ENCODE data around the gene NPNT. TPM values are rescaled to one million over a fixed set of nuclear protein-coding genes. Genes with fewer than 3 reads are reported as not detected.

NPNT gene
- polyA plus RNA-seq, 1 of the 3 experiments (the other 2 are of a cell fraction): not detected

- no peaks in the 10 kb centered on the region for H3F3A ChIP-seq (replicated peaks; ENCODE audit: insufficient read depth)
- ChIA-PET POLR2A (no interaction called here), CTCF (no interaction called here)
- no peaks in the 10 kb centered on the region for H4K20me1 ChIP-seq (ENCODE audit: insufficient read depth)
- no peak overlapping the region for H2AFZ ChIP-seq (ENCODE audit: low read depth)
- no peak overlapping the region for H3K27ac ChIP-seq (ENCODE audit: low read depth in 2 of 2, low read length in 1 of 2)
- H3K9me2 ChIP-seq: no peaks in the 10 kb centered on the region
- DNase-seq: no peak
- H3K4me3 ChIP-seq (ENCODE audit: low read depth in 2 of 2, low read length in 1 of 2): no peak overlapping the region
- H3K9ac ChIP-seq: no peak overlapping the region
- no peaks in the 10 kb centered on the region; a peak in 1 of 4 replicates for H3K4me1 ChIP-seq (ENCODE audit: control insufficient read depth in 1 of 2, insufficient read depth in 2 of 2, low read depth in 1 of 2, low read length in 1 of 2)
- no peak for TF ChIP-seq FOSL2 (IDR thresholded peaks at IDR 0.05; ENCODE audit: borderline replicate concordance, low read depth)
- no peak for TF ChIP-seq USF1 (IDR thresholded peaks at IDR 0.05; ENCODE audit: borderline replicate concordance, low read depth)
- TF ChIP-seq TEAD4 (IDR thresholded peaks at IDR 0.05; ENCODE audit: borderline replicate concordance, insufficient read depth): no peak
- TF ChIP-seq TCF12 (IDR thresholded peaks at IDR 0.05): no peak
- TF ChIP-seq RFX5 (IDR thresholded peaks at IDR 0.05; ENCODE audit: low read length): no peak
- no peak for TF ChIP-seq RAD21 (IDR thresholded peaks at IDR 0.05; ENCODE audit: low read length)
- TF ChIP-seq MAX (IDR thresholded peaks at IDR 0.05; ENCODE audit: low read depth): no peak
- H3K36me3 ChIP-seq (replicated peaks in 1 of 2; ENCODE audit: control insufficient read depth in 1 of 2, insufficient read depth in 2 of 2, low read length in 1 of 2): no peaks in the 10 kb centered on the region
- no peaks in the 10 kb centered on the region for H3K9me3 ChIP-seq
- H3K27me3 ChIP-seq (ENCODE audit: insufficient read depth): no peaks in the 10 kb centered on the region
- H3K79me2 ChIP-seq (ENCODE audit: insufficient read depth): no peaks in the 10 kb centered on the region
- no peak overlapping the region for H3K4me2 ChIP-seq
Observed at GRCh38 chr4:105911426-105911825, 16.2 kb downstream of the NPNT start.

GRCh38 chr4:105912633-105913032, 17.4 kb downstream of the NPNT start:
- TF ChIP-seq NRF1 (IDR thresholded peaks at IDR 0.05; ENCODE audit: low read depth, low read length) (no peak), PBX3 (IDR thresholded peaks at IDR 0.05) (no peak), POLR2AphosphoS5 (IDR thresholded peaks at IDR 0.05; ENCODE audit: low read depth, low read length) (no peak), SMC3 (IDR thresholded peaks at IDR 0.05; ENCODE audit: low read depth, low read length) (no peak), ZBTB33 (IDR thresholded peaks at IDR 0.05; ENCODE audit: borderline replicate concordance, low read depth) (no peak), RAD21 (IDR thresholded peaks at IDR 0.05; ENCODE audit: low read length) (no peak), CTCF (IDR thresholded peaks at IDR 0.05) (no peak), EP300 (IDR thresholded peaks at IDR 0.05; ENCODE audit: borderline replicate concordance in 1 of 2, low read depth in 1 of 2, low read length in 1 of 2) (no peak), FOXM1 (IDR thresholded peaks at IDR 0.05; ENCODE audit: low read depth) (no peak), IRF3 (IDR thresholded peaks at IDR 0.05; ENCODE audit: low read depth, low read length) (no peak), USF1 (IDR thresholded peaks at IDR 0.05; ENCODE audit: borderline replicate concordance, low read depth) (no peak), CHD2 (IDR thresholded peaks at IDR 0.05; ENCODE audit: low read length, partially characterized antibody) (no peak)
- POLR2A ChIA-PET: no interaction called here
- no peak for DNase-seq

More at GRCh38 chr4:105912633-105913032, 17.4 kb downstream of the NPNT start:
- no peaks in the 10 kb centered on the region for H3K79me2 ChIP-seq (ENCODE audit: insufficient read depth)
- no peaks in the 10 kb centered on the region for H3K9me2 ChIP-seq
- H3K27ac ChIP-seq (ENCODE audit: low read depth in 2 of 2, low read length in 1 of 2): no peak overlapping the region
- no peaks in the 10 kb centered on the region for H4K20me1 ChIP-seq (ENCODE audit: insufficient read depth)
- H3F3A ChIP-seq (replicated peaks; ENCODE audit: insufficient read depth): no peaks in the 10 kb centered on the region
- H3K27me3 ChIP-seq (ENCODE audit: insufficient read depth): no peaks in the 10 kb centered on the region
- no peaks in the 10 kb centered on the region; a peak in 2 of 4 replicates for H3K4me1 ChIP-seq (ENCODE audit: control insufficient read depth in 1 of 2, insufficient read depth in 2 of 2, low read depth in 1 of 2, low read length in 1 of 2)
- CTCF ChIA-PET: no interaction called here
- 66% methylated on average over 6 of the region's 6 CpGs for WGBS (ENCODE audit: low lambda C conversion rate)
- no peak overlapping the region for H3K9ac ChIP-seq
- H3K36me3 ChIP-seq (replicated peaks in 1 of 2; ENCODE audit: control insufficient read depth in 1 of 2, insufficient read depth in 2 of 2, low read length in 1 of 2): no peaks in the 10 kb centered on the region
- no peak overlapping the region for H3K4me3 ChIP-seq (ENCODE audit: low read depth in 2 of 2, low read length in 1 of 2)
- H3K9me3 ChIP-seq: no peaks in the 10 kb centered on the region
- H2AFZ ChIP-seq (ENCODE audit: low read depth): no peak overlapping the region
- no peak overlapping the region for H3K4me2 ChIP-seq

Measured in SK-N-SH (cell line).